IPS-15b (cell line): ENCODE measurements around the gene ASB10.

Experiments used
- H3K27me3 ChIP-seq: one replicate; pipeline ENCODE4 v1.6.1; 2013; ENCODE audit warnings: low read length; ENCODE audit not compliant: control insufficient read depth, insufficient read depth
- H3K36me3 ChIP-seq: one replicate; pipeline ENCODE4 v1.6.1; 2013; ENCODE audit warnings: low read length; ENCODE audit not compliant: control insufficient read depth, insufficient read depth
- H3K4me1 ChIP-seq: one replicate; pipeline ENCODE4 v1.6.1; 2013; ENCODE audit warnings: mild to moderate bottlenecking, low read length; ENCODE audit not compliant: control insufficient read depth, insufficient read depth
- H3K4me3 ChIP-seq: one replicate; pipeline ENCODE4 v1.5.1; 2013; ENCODE audit warnings: low read depth, low read length
- H3K9ac ChIP-seq: one replicate; pipeline ENCODE4 v1.6.1; 2013; ENCODE audit warnings: low read depth, mild to moderate bottlenecking, low read length
- H3K9me3 ChIP-seq: one replicate; pipeline ENCODE4 v1.6.1; 2013; ENCODE audit warnings: mild to moderate bottlenecking, low read length; ENCODE audit not compliant: control insufficient read depth, insufficient read depth

Gene ASB10

GRCh38 chr7:151226875-151227782 is 40.1 kb upstream of the ASB10 start, which contains the start of gene ABCF2:
TSS of gene ABCF2 (minus strand) at chr7:151227205. CDS start at chr7:151226458, 747 bp downstream.
- Histone ChIP-seq H3K9ac (peak within 1 kb of the TSS; percentile 79), H3K4me3 (peak within 1 kb of the TSS; percentile 84), H3K4me1 (peaks cover 6% of the 10 kb centered on the region), H3K36me3 (peaks cover 20% of the 10 kb centered on the region), H3K27me3 (no peaks in the 10 kb centered on the region), H3K9me3 (no peaks in the 10 kb centered on the region)

GRCh38 chr7:151226560-151226874 is 39.5 kb upstream of the ASB10 start:
- Histone ChIP-seq H3K4me3 (peak overlapping the region; percentile 84), H3K9ac (peak overlapping the region; percentile 76), H3K9me3 (no peaks in the 10 kb centered on the region), H3K4me1 (peaks cover 6% of the 10 kb centered on the region), H3K36me3 (peaks cover 23% of the 10 kb centered on the region), H3K27me3 (no peaks in the 10 kb centered on the region)

GRCh38 chr7:151225948-151226510 is 39.0 kb upstream of the ASB10 start:
- Histone ChIP-seq H3K4me3 (peak overlapping the region; percentile 84), H3K27me3 (no peaks in the 10 kb centered on the region), H3K9ac (peak overlapping the region; percentile 76), H3K4me1 (peaks cover 6% of the 10 kb centered on the region), H3K36me3 (peaks cover 24% of the 10 kb centered on the region), H3K9me3 (no peaks in the 10 kb centered on the region)

GRCh38 chr7:151223728-151224127 is 36.7 kb upstream of the ASB10 start:
- Histone ChIP-seq H3K27me3 (no peaks in the 10 kb centered on the region), H3K9ac (no peak overlapping the region), H3K4me3 (no peak overlapping the region), H3K9me3 (no peaks in the 10 kb centered on the region), H3K4me1 (peaks cover 6% of the 10 kb centered on the region), H3K36me3 (peaks cover 31% of the 10 kb centered on the region)

GRCh38 chr7:151218170-151218569 is 31.1 kb upstream of the ASB10 start:
- Histone ChIP-seq H3K27me3 (no peaks in the 10 kb centered on the region), H3K36me3 (peaks cover 55% of the 10 kb centered on the region), H3K4me3 (no peak overlapping the region), H3K9me3 (no peaks in the 10 kb centered on the region), H3K4me1 (no peaks in the 10 kb centered on the region), H3K9ac (no peak overlapping the region)

GRCh38 chr7:151215396-151215795 is 28.3 kb upstream of the ASB10 start:
- Histone ChIP-seq H3K4me3 (no peak overlapping the region), H3K9ac (no peak overlapping the region), H3K4me1 (peaks cover 7% of the 10 kb centered on the region), H3K36me3 (peaks cover 52% of the 10 kb centered on the region), H3K27me3 (no peaks in the 10 kb centered on the region), H3K9me3 (no peaks in the 10 kb centered on the region)

GRCh38 chr7:151213826-151214225 is 26.8 kb upstream of the ASB10 start:
- H3K27me3 ChIP-seq: no peaks in the 10 kb centered on the region
- H3K4me1 ChIP-seq: peaks cover 7% of the 10 kb centered on the region
- no peak overlapping the region for H3K9ac ChIP-seq
- no peaks in the 10 kb centered on the region for H3K9me3 ChIP-seq
- peaks cover 46% of the 10 kb centered on the region for H3K36me3 ChIP-seq
- no peak overlapping the region for H3K4me3 ChIP-seq

GRCh38 chr7:151212626-151213025 is 25.6 kb upstream of the ASB10 start:
- no peaks in the 10 kb centered on the region for H3K9me3 ChIP-seq
- H3K36me3 ChIP-seq: peaks cover 35% of the 10 kb centered on the region
- no peaks in the 10 kb centered on the region for H3K27me3 ChIP-seq
- H3K4me1 ChIP-seq: peaks cover 7% of the 10 kb centered on the region
- no peak overlapping the region for H3K9ac ChIP-seq
- no peak overlapping the region for H3K4me3 ChIP-seq

- Histone ChIP-seq H3K36me3 (peaks cover 31% of the 10 kb centered on the region), H3K9ac (no peak overlapping the region)
Observed at GRCh38 chr7:151211155-151211772, 24.2 kb upstream of the ASB10 start.

GRCh38 chr7:151210087-151210854 is 23.2 kb upstream of the ASB10 start, which contains the start of gene H2BK1:
TSS of gene H2BK1 (minus strand) at chr7:151210488. CDS start at chr7:151210318, 170 bp downstream.
- H3K27me3 ChIP-seq: peaks cover under 1% of the 10 kb centered on the region
- H3K9me3 ChIP-seq: no peaks in the 10 kb centered on the region
- H3K9ac ChIP-seq: no peak within 1 kb of the TSS
- peaks cover 23% of the 10 kb centered on the region for H3K36me3 ChIP-seq
- peaks cover 7% of the 10 kb centered on the region for H3K4me1 ChIP-seq
- H3K4me3 ChIP-seq: no peak within 1 kb of the TSS

More at GRCh38 chr7:151211155-151211772, 24.2 kb upstream of the ASB10 start:
- H3K9me3 ChIP-seq: no peaks in the 10 kb centered on the region
- no peak overlapping the region for H3K4me3 ChIP-seq
- H3K4me1 ChIP-seq: peaks cover 7% of the 10 kb centered on the region
- no peaks in the 10 kb centered on the region for H3K27me3 ChIP-seq

GRCh38 chr7:151209588-151209987 is 22.5 kb upstream of the ASB10 start:
- peaks cover 2% of the 10 kb centered on the region for H3K27me3 ChIP-seq
- H3K9ac ChIP-seq: no peak overlapping the region
- peaks cover 16% of the 10 kb centered on the region for H3K36me3 ChIP-seq
- no peaks in the 10 kb centered on the region for H3K9me3 ChIP-seq
- no peak overlapping the region for H3K4me3 ChIP-seq
- peaks cover 7% of the 10 kb centered on the region for H3K4me1 ChIP-seq
